Testis (tissue), 2 donors: Measurements from ENCODE around the gene RALGPS1.

Experiments used
- CTCF ChIP-seq, 3 experiments: fragments of 450-650 bp in 2 of 3; fragments of 200-600 bp in 1 of 3; sonication (generic) in 1 of 3; IDR thresholded peaks; one replicate each; pipeline ENCODE4 v1.5.1; 2016 to 2019; ENCODE audit warnings: antibody characterized with exemption in 3 of 3, mild to moderate bottlenecking in 2 of 3, moderate library complexity in 1 of 3
- POLR2A ChIP-seq: fragments of 450-650 bp; IDR thresholded peaks from one replicate; pipeline ENCODE4 v1.6.1; 2017; ENCODE audit warnings: antibody characterized with exemption, mild to moderate bottlenecking, moderate library complexity

- TF ChIP-seq CTCF (IDR thresholded peaks at IDR 0.05): no peak
- TF ChIP-seq POLR2A: no peak
Measured at GRCh38 chr9:127170103-127170502, 255.5 kb downstream of the RALGPS1 start.
